Lower leg skin (tissue), 4 donors: Measurements from ENCODE around the gene BCL2L13. TPM values are rescaled to one million over a fixed set of nuclear protein-coding genes. Genes with fewer than 3 reads are reported as not detected.

Experiments
- DNase-seq, 2 donors: peaks; one replicate each; pipeline ENCODE4 v3.0.0-alpha.2; 2019; ENCODE audit warnings: low spot score in 2 of 2
- H3K4me3 ChIP-seq: fragments of 200-600 bp; sonication (generic); 2 replicates; pipeline ENCODE4 v1.5.1; 2017; ENCODE audit warnings: mild to moderate bottlenecking, low read depth; ENCODE audit not compliant: poor library complexity, severe bottlenecking
- CTCF ChIP-seq, 3 donors: fragments of 450-650 bp; IDR thresholded peaks; one replicate each; pipeline ENCODE4 v1.5.1; 2016; ENCODE audit warnings: antibody characterized with exemption in 3 of 3, mild to moderate bottlenecking in 3 of 3, moderate library complexity in 2 of 3
- POLR2A ChIP-seq, 2 donors: fragments of 450-650 bp; IDR thresholded peaks; one replicate each; pipeline ENCODE4 v1.6.1; 2016 to 2017; ENCODE audit warnings: antibody characterized with exemption in 2 of 2, mild to moderate bottlenecking in 1 of 2, moderate library complexity in 1 of 2
- WGBS, 2 donors: methylation state at CpG; one replicate each; pipeline ENCODE4 v1.1.5; 2018; 5-methylcytosine and 5-hydroxymethylcytosine counted together
- intact Hi-C: fragments of 100-400 bp; cut with DNase I; formaldehyde crosslinking; loops from one replicate; pipeline ENCODE4 v1.15.0; 2023; ENCODE audit warnings: low total_unique reads
- total RNA-seq, 4 donors: library from RNA; depleted of rRNA; stranded (reverse); fragments of >200 nt; gene quantifications; one replicate each; pipeline ENCODE4 v1.1.0, GENCODE V29; 2016

Gene BCL2L13
- total RNA-seq, 4 donors from 2014 or later, result 63.0 to 71.2 (median 67.5) TPM

DNA sequence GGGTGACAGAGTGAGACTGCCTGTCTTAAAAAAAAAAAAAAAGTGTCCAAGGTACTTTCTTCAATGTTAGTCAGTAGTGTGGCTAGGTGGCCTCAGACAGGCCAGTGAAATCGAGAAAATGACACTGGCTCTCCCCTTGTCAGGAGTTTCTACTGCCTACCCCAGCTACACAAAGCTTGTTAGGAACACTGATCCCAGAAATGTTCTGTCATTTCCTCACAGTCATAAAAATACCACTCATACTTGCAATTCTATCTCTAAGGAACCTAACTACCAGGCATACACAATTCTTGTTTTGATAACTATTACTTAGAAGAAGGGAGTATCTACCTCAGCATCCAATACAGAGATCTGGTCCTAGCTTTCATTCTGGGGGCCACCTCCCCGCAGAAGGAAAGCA lies 41.3 kb upstream of the BCL2L13 start:
- DNase-seq, result peak in 1 of 2 donors; percentile 13
- no peak for TF ChIP-seq CTCF (IDR thresholded peaks at IDR 0.05)
- TF ChIP-seq POLR2A (IDR thresholded peaks at IDR 0.05), result no peak
- 87 to 91% methylated on average over 2 of the region's 2 CpGs for WGBS, 2 donors
- H3K4me3 ChIP-seq, result no peak overlapping the region
- intact Hi-C loops, result no loop called here

- no peak overlapping the region for H3K4me3 ChIP-seq
- whole genome bisulfite sequencing, 2 donors, result 91 to 98% methylated on average over 4 of the region's 4 CpGs
- TF ChIP-seq CTCF (IDR thresholded peaks at IDR 0.05), result no peak
- TF ChIP-seq POLR2A (IDR thresholded peaks at IDR 0.05), result no peak
- intact Hi-C loops, result no loop called here
- DNase-seq, result peak in 1 of 2 donors; percentile 26
Measured at GRCh38 chr22:17598318-17598717, 40.2 kb upstream of the BCL2L13 start.

- intact Hi-C loops, result no loop called here
- no peak overlapping the region for H3K4me3 ChIP-seq
- WGBS, 2 donors, result 70 to 75% methylated on average over 3 of the region's 3 CpGs
- no peak for TF ChIP-seq POLR2A (IDR thresholded peaks at IDR 0.05)
- TF ChIP-seq CTCF (IDR thresholded peaks at IDR 0.05), result no peak
- DNase-seq, result no peak
Measured at GRCh38 chr22:17601031-17601430, 37.5 kb upstream of the BCL2L13 start.

DNA sequence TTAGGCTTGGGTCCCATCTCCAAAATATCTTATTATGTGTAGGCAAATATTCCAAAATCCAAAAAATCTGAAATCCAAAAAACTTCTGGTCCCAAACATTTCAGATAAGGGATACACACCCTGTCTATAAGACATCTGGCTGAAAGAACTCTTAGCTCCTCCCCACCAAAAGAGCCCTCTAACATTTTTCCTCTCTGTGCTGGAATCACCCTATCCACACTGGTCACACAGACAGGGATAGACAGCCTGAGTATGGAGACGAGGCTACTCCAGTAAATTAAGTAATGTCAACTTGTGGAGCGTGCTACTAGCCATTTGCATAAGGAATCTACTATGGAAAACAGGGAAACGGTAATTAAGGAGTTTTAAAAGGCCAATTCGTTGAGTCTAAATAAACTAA lies 34.9 kb upstream of the BCL2L13 start:
- 75 to 82% methylated on average over 4 of the region's 4 CpGs for WGBS, 2 donors
- TF ChIP-seq POLR2A (IDR thresholded peaks at IDR 0.05) (no peak), CTCF (IDR thresholded peaks at IDR 0.05) (no peak)
- intact Hi-C loops, result no loop called here

GRCh38 chr22:17606496-17606895 lies 32.1 kb upstream of the BCL2L13 start:
- TF ChIP-seq POLR2A (IDR thresholded peaks at IDR 0.05), result no peak
- TF ChIP-seq CTCF (IDR thresholded peaks at IDR 0.05), result no peak
- H3K4me3 ChIP-seq, result no peak overlapping the region
- intact Hi-C loops, result no loop called here
- WGBS, 2 donors, result 50 to 57% methylated on average over 5 of the region's 5 CpGs
- no peak for DNase-seq

More for the DNA sequence above, 34.9 kb upstream of the BCL2L13 start:
- H3K4me3 ChIP-seq, result no peak overlapping the region
- no peak for DNase-seq

- no peak for DNase-seq
- TF ChIP-seq CTCF (IDR thresholded peaks at IDR 0.05) (no peak), POLR2A (IDR thresholded peaks at IDR 0.05) (no peak)
- no peak overlapping the region for H3K4me3 ChIP-seq
- 90% methylated on average over 4 of the region's 4 CpGs for WGBS, 2 donors
- intact Hi-C loops, result no loop called here
Measured at GRCh38 chr22:17607891-17608521, 30.6 kb upstream of the BCL2L13 start.
